Endothelial cell (in vitro differentiated cells): ENCODE measurements around the gene RXRB. TPM values are rescaled to one million over a fixed set of nuclear protein-coding genes. Genes with fewer than 3 reads are reported as not detected.

Experiments
- DNase-seq: peaks from one replicate; pipeline ENCODE4 v3.0.0; 2021; ENCODE audit warnings: low spot score
- H3K27ac Mint-ChIP-seq: one replicate; pipeline ENCODE4 v1.8.0; 2021; ENCODE audit warnings: mixed read lengths, inconsistent platforms; ENCODE audit not compliant: unreplicated experiment
- H3K27me3 Mint-ChIP-seq: one replicate; pipeline ENCODE4 v1.8.0; 2021; ENCODE audit warnings: mild to moderate bottlenecking, moderate library complexity, mixed read lengths, inconsistent platforms; ENCODE audit not compliant: unreplicated experiment
- H3K36me3 Mint-ChIP-seq: one replicate; pipeline ENCODE4 v1.8.0; 2021; ENCODE audit warnings: mild to moderate bottlenecking, low read depth, mixed read lengths, inconsistent platforms; ENCODE audit not compliant: unreplicated experiment
- H3K4me1 Mint-ChIP-seq: one replicate; pipeline ENCODE4 v1.8.0; 2021; ENCODE audit warnings: mild to moderate bottlenecking, mixed read lengths, inconsistent platforms; ENCODE audit not compliant: unreplicated experiment
- H3K4me3 Mint-ChIP-seq: one replicate; pipeline ENCODE4 v1.8.0; 2021; ENCODE audit warnings: mild to moderate bottlenecking, mixed read lengths, inconsistent platforms; ENCODE audit not compliant: unreplicated experiment
- H3K9me3 Mint-ChIP-seq: one replicate; pipeline ENCODE4 v1.8.0; 2021; ENCODE audit warnings: mixed read lengths, inconsistent platforms; ENCODE audit not compliant: unreplicated experiment
- CTCF ChIP-seq: fragments of 200-600 bp; sonication (generic); IDR thresholded peaks from one replicate; pipeline ENCODE4 v1.5.0; 2021; ENCODE audit warnings: antibody characterized with exemption; ENCODE audit not compliant: unreplicated experiment
- total RNA-seq: library from RNA; stranded (reverse); fragmentation: NEBNext Ultra II Directional; extraction: Animal tissue kit (Norgen Biotek cat#: 25700); gene quantifications from one replicate; pipeline ENCODE4 v1.2.1, GENCODE V29; 2021; ENCODE audit not compliant: unreplicated experiment

The RXRB gene
- total RNA-seq, 1 donor from 2014 or later: 35.8 TPM

GRCh38 chr6:33204415-33205190 lies 4.1 kb upstream of the RXRB start, which contains the start of gene HSD17B8:
Gene HSD17B8, plus strand, starts transcription at chr6:33204655. Its CDS starts 14 bp downstream, at chr6:33204669.
- no peak for TF ChIP-seq CTCF
- Mint-ChIP-seq H3K27ac (peak within 1 kb of the TSS; percentile 70), H3K36me3 (peaks cover 41% of the 10 kb centered on the region), H3K27me3 (peaks cover 18% of the 10 kb centered on the region), H3K9me3 (no peaks in the 10 kb centered on the region), H3K4me3 (peak within 1 kb of the TSS; percentile 100), H3K4me1 (peaks cover 56% of the 10 kb centered on the region)
- peak; percentile 93 for DNase-seq

- Mint-ChIP-seq H3K4me3 (peak overlapping the region; percentile 80), H3K9me3 (no peaks in the 10 kb centered on the region), H3K27me3 (peaks cover 18% of the 10 kb centered on the region), H3K36me3 (peaks cover 36% of the 10 kb centered on the region), H3K4me1 (peaks cover 59% of the 10 kb centered on the region), H3K27ac (peak overlapping the region; percentile 61)
- no peak for TF ChIP-seq CTCF
- DNase-seq: no peak
Measured at GRCh38 chr6:33204165-33204414, 3.6 kb upstream of the RXRB start.

- H3K36me3 Mint-ChIP-seq: peaks cover 32% of the 10 kb centered on the region
- H3K4me3 Mint-ChIP-seq: peak overlapping the region; percentile 100
Measured at GRCh38 chr6:33203443-33204164, 3.1 kb upstream of the RXRB start.

GRCh38 chr6:33202799-33203198 lies 2.3 kb upstream of the RXRB start:
- Mint-ChIP-seq H3K27me3 (peaks cover 19% of the 10 kb centered on the region), H3K9me3 (no peaks in the 10 kb centered on the region), H3K27ac (peak overlapping the region; percentile 37), H3K4me1 (peaks cover 63% of the 10 kb centered on the region), H3K36me3 (peaks cover 35% of the 10 kb centered on the region), H3K4me3 (peak overlapping the region; percentile 100)
- TF ChIP-seq CTCF: no peak
- DNase-seq: no peak

More at GRCh38 chr6:33203443-33204164, 3.1 kb upstream of the RXRB start:
- Mint-ChIP-seq H3K4me1 (peaks cover 58% of the 10 kb centered on the region), H3K27ac (peak overlapping the region; percentile 61), H3K9me3 (no peaks in the 10 kb centered on the region), H3K27me3 (peaks cover 17% of the 10 kb centered on the region)
- no peak for TF ChIP-seq CTCF
- no peak for DNase-seq

GRCh38 chr6:33201935-33202334 lies 1.5 kb upstream of the RXRB start:
- H3K4me3 Mint-ChIP-seq: peak overlapping the region; percentile 100
- no peaks in the 10 kb centered on the region for H3K9me3 Mint-ChIP-seq
- H3K27ac Mint-ChIP-seq: peak overlapping the region; percentile 90
- peaks cover 70% of the 10 kb centered on the region for H3K4me1 Mint-ChIP-seq
- DNase-seq: no peak
- H3K27me3 Mint-ChIP-seq: peaks cover 19% of the 10 kb centered on the region
- H3K36me3 Mint-ChIP-seq: peaks cover 43% of the 10 kb centered on the region
- no peak for TF ChIP-seq CTCF
